ENCODE data around the gene CYYR1.

Gene CYYR1

GRCh38 chr21:26447932-26448475 lies 125.1 kb downstream of the CYYR1 start:
- no peak for DNase-seq (ENCODE audit: low read depth)
- no peak for TF ChIP-seq CTCF (conservative IDR thresholded peaks at IDR 0.05; ENCODE audit: low read depth, low read length)

GRCh38 chr21:26445440-26445839 lies 127.6 kb downstream of the CYYR1 start:
- no peak overlapping the region for H3K4me3 ChIP-seq (ENCODE audit: low read length)
- no peak for DNase-seq (ENCODE audit: low read depth)
- TF ChIP-seq CTCF (conservative IDR thresholded peaks at IDR 0.05; ENCODE audit: low read depth, low read length) = no peak

More at GRCh38 chr21:26447932-26448475, 125.1 kb downstream of the CYYR1 start:
- no peak overlapping the region for H3K4me3 ChIP-seq (ENCODE audit: low read length)

GRCh38 chr21:26444646-26445045 lies 128.4 kb downstream of the CYYR1 start:
- no peak overlapping the region for H3K4me3 ChIP-seq (ENCODE audit: low read length)
- DNase-seq (ENCODE audit: low read depth) = no peak
- TF ChIP-seq CTCF (conservative IDR thresholded peaks at IDR 0.05; ENCODE audit: low read depth, low read length) = no peak

- no peak overlapping the region for H3K4me3 ChIP-seq (ENCODE audit: low read length)
- TF ChIP-seq CTCF (conservative IDR thresholded peaks at IDR 0.05; ENCODE audit: low read depth, low read length) = no peak
- DNase-seq (ENCODE audit: low read depth) = no peak
These were observed 129.2 kb downstream of the CYYR1 start for GRCh38 chr21:26443867-26444266.

GRCh38 chr21:26443291-26443690 lies 129.8 kb downstream of the CYYR1 start:
- no peak for DNase-seq (ENCODE audit: low read depth)
- no peak overlapping the region for H3K4me3 ChIP-seq (ENCODE audit: low read length)
- no peak for TF ChIP-seq CTCF (conservative IDR thresholded peaks at IDR 0.05; ENCODE audit: low read depth, low read length)

GRCh38 chr21:26441149-26441548 lies 131.9 kb downstream of the CYYR1 start:
- H3K4me3 ChIP-seq (ENCODE audit: low read length) = no peak overlapping the region
- TF ChIP-seq CTCF (conservative IDR thresholded peaks at IDR 0.05; ENCODE audit: low read depth, low read length) = no peak
- no peak for DNase-seq (ENCODE audit: low read depth)

GRCh38 chr21:26438976-26439375 lies 134.1 kb downstream of the CYYR1 start:
- DNase-seq (ENCODE audit: low read depth) = no peak
- TF ChIP-seq CTCF (conservative IDR thresholded peaks at IDR 0.05; ENCODE audit: low read depth, low read length) = no peak
- H3K4me3 ChIP-seq (ENCODE audit: low read length) = no peak overlapping the region
